IPS-11a (cell line): ENCODE results near the gene DDAH1.

Experiments
- H3K4me3 ChIP-seq: one replicate; pipeline ENCODE4 v1.5.1; 2013; ENCODE audit warnings: low read depth, low read length, control low read depth

DDAH1 gene

GRCh38 chr1:85311818-85312217, 153.1 kb downstream of the DDAH1 start:
- H3K4me3 ChIP-seq, result no peak overlapping the region

- no peak overlapping the region for H3K4me3 ChIP-seq
These were observed 156.1 kb downstream of the DDAH1 start for GRCh38 chr1:85308833-85309350.

GRCh38 chr1:85307987-85308832, 156.7 kb downstream of the DDAH1 start:
- no peak overlapping the region for H3K4me3 ChIP-seq

GRCh38 chr1:85306236-85306635, 158.7 kb downstream of the DDAH1 start:
- H3K4me3 ChIP-seq, result no peak overlapping the region

GRCh38 chr1:85303440-85304162, 161.4 kb downstream of the DDAH1 start:
- H3K4me3 ChIP-seq, result no peak overlapping the region

- no peak overlapping the region for H3K4me3 ChIP-seq
These were observed 164.8 kb downstream of the DDAH1 start for GRCh38 chr1:85300140-85300539.

GRCh38 chr1:85297855-85298629, 166.9 kb downstream of the DDAH1 start:
- H3K4me3 ChIP-seq, result no peak overlapping the region

GRCh38 chr1:85297538-85297854, 167.5 kb downstream of the DDAH1 start:
- H3K4me3 ChIP-seq, result no peak overlapping the region

GRCh38 chr1:85296980-85297379, 168.0 kb downstream of the DDAH1 start:
- H3K4me3 ChIP-seq, result no peak overlapping the region

GRCh38 chr1:85295654-85296053, 169.3 kb downstream of the DDAH1 start:
- H3K4me3 ChIP-seq, result no peak overlapping the region

GRCh38 chr1:85295006-85295431, 169.9 kb downstream of the DDAH1 start:
- no peak overlapping the region for H3K4me3 ChIP-seq

GRCh38 chr1:85290826-85291225, 174.1 kb downstream of the DDAH1 start:
- no peak overlapping the region for H3K4me3 ChIP-seq

- H3K4me3 ChIP-seq, result no peak overlapping the region
These were observed 175.1 kb downstream of the DDAH1 start for GRCh38 chr1:85289848-85290335.

GRCh38 chr1:85289207-85289847, 175.6 kb downstream of the DDAH1 start:
- no peak overlapping the region for H3K4me3 ChIP-seq

- H3K4me3 ChIP-seq, result no peak overlapping the region
These were observed 180.8 kb downstream of the DDAH1 start for GRCh38 chr1:85284202-85284601.

GRCh38 chr1:85283475-85284199, 181.3 kb downstream of the DDAH1 start:
- no peak overlapping the region for H3K4me3 ChIP-seq

GRCh38 chr1:85282424-85282823, 182.5 kb downstream of the DDAH1 start:
- H3K4me3 ChIP-seq, result no peak overlapping the region

- H3K4me3 ChIP-seq, result no peak overlapping the region
These were observed 184.3 kb downstream of the DDAH1 start for GRCh38 chr1:85280636-85281035.

- H3K4me3 ChIP-seq, result no peak overlapping the region
These were observed 185.4 kb downstream of the DDAH1 start for GRCh38 chr1:85279458-85280080.
